ENCODE results near the gene STBD1.
A peak's percentile ranks its signal among the peaks of the same experiment; 100 is the strongest.
"Not testable (repeated sequence)": the region's sequence is repeated elsewhere in the genome, so short reads cannot be mapped to it uniquely, and the experiment has no call there.

Gene STBD1

GRCh38 chr4:76287811-76288210 lies 18.7 kb upstream of the STBD1 start:
- DNase-seq, result not testable (repeated sequence)

GRCh38 chr4:76292730-76293129 lies 13.8 kb upstream of the STBD1 start:
- no peak for DNase-seq

- DNase-seq, result no peak
Observed at GRCh38 chr4:76293772-76294171, 12.8 kb upstream of the STBD1 start.

GRCh38 chr4:76296286-76296820 lies 10.2 kb upstream of the STBD1 start:
- DNase-seq, result peak; percentile 45 to 77 (median 61)

GRCh38 chr4:76298227-76298626 lies 8.3 kb upstream of the STBD1 start:
- no peak for DNase-seq

GRCh38 chr4:76300012-76300411 lies 6.5 kb upstream of the STBD1 start:
- DNase-seq, result peak; percentile 55 to 68 (median 60)

GRCh38 chr4:76301068-76301774 lies 5.3 kb upstream of the STBD1 start:
- DNase-seq, result peak; percentile 71 to 90 (median 86)

GRCh38 chr4:76301775-76302162 lies 4.8 kb upstream of the STBD1 start:
- no peak for DNase-seq

GRCh38 chr4:76302826-76303438 lies 3.6 kb upstream of the STBD1 start:
- peak; percentile 76 to 88 (median 80) for DNase-seq

GRCh38 chr4:76305033-76305687 lies 1.4 kb upstream of the STBD1 start:
- DNase-seq, result no peak

GRCh38 chr4:76306882-76307659 lies 538 bp downstream of the STBD1 start:
- DNase-seq, result peak; percentile 69 to 82 (median 70)

- DNase-seq, result no peak
Observed at GRCh38 chr4:76307660-76308014, 1.1 kb downstream of the STBD1 start.

GRCh38 chr4:76308548-76308947 lies 2.0 kb downstream of the STBD1 start:
- DNase-seq, result no peak

GRCh38 chr4:76309939-76310550 lies 3.5 kb downstream of the STBD1 start:
- DNase-seq, result no peak

- no peak for DNase-seq
Observed at GRCh38 chr4:76310683-76311082, 4.2 kb downstream of the STBD1 start.

- no peak for DNase-seq
Observed at GRCh38 chr4:76311896-76312331, 5.4 kb downstream of the STBD1 start.

GRCh38 chr4:76312457-76312856 lies 5.9 kb downstream of the STBD1 start:
- no peak for DNase-seq

- DNase-seq, result no peak
Observed at GRCh38 chr4:76313547-76313946, 7.0 kb downstream of the STBD1 start.

- DNase-seq, result no peak
Observed at GRCh38 chr4:76315267-76315918, 8.9 kb downstream of the STBD1 start.

- DNase-seq, result no peak
Observed at GRCh38 chr4:76316131-76316530, 9.6 kb downstream of the STBD1 start.

GRCh38 chr4:76322236-76322635 lies 15.7 kb downstream of the STBD1 start:
- DNase-seq, result peak in 1 of 3 donors; percentile 18

- DNase-seq, result no peak
Observed at GRCh38 chr4:76325072-76325471, 18.5 kb downstream of the STBD1 start.
